ENCODE measurements around the gene PCDHA6. TPM values are rescaled to one million over a fixed set of nuclear protein-coding genes. Genes with fewer than 3 reads are reported as not detected.

The PCDHA6 gene
- total RNA-seq, 1 experiment from 2014 or later, result 2.4 TPM

GRCh38 chr5:140802781-140803271 lies 24.9 kb upstream of the PCDHA6 start (continued):
- TF ChIP-seq, protein P1, sequence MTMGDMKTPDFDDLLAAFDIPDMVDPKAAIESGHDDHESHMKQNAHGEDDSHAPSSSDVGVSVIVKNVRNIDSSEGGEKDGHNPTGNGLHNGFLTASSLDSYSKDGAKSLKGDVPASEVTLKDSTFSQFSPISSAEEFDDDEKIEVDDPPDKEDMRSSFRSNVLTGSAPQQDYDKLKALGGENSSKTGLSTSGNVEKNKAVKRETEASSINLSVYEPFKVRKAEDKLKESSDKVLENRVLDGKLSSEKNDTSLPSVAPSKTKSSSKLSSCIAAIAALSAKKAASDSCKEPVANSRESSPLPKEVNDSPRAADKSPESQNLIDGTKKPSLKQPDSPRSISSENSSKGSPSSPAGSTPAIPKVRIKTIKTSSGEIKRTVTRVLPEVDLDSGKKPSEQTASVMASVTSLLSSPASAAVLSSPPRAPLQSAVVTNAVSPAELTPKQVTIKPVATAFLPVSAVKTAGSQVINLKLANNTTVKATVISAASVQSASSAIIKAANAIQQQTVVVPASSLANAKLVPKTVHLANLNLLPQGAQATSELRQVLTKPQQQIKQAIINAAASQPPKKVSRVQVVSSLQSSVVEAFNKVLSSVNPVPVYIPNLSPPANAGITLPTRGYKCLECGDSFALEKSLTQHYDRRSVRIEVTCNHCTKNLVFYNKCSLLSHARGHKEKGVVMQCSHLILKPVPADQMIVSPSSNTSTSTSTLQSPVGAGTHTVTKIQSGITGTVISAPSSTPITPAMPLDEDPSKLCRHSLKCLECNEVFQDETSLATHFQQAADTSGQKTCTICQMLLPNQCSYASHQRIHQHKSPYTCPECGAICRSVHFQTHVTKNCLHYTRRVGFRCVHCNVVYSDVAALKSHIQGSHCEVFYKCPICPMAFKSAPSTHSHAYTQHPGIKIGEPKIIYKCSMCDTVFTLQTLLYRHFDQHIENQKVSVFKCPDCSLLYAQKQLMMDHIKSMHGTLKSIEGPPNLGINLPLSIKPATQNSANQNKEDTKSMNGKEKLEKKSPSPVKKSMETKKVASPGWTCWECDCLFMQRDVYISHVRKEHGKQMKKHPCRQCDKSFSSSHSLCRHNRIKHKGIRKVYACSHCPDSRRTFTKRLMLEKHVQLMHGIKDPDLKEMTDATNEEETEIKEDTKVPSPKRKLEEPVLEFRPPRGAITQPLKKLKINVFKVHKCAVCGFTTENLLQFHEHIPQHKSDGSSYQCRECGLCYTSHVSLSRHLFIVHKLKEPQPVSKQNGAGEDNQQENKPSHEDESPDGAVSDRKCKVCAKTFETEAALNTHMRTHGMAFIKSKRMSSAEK (CRISPR knock-in tag; IDR thresholded peaks at IDR 0.05; ENCODE audit: borderline replicate concordance), result no peak

GRCh38 chr5:140806834-140807775 lies 20.7 kb upstream of the PCDHA6 start, which contains the start of gene PCDHA4:
PCDHA4 (plus strand) TSS chr5:140807068.
- TF ChIP-seq GTF2I (CRISPR knock-in tag; conservative IDR thresholded peaks at IDR 0.05) (no peak), AFF4 (CRISPR knock-in tag; IDR thresholded peaks at IDR 0.05; ENCODE audit: borderline replicate concordance) (no peak), TEAD1 (CRISPR knock-in tag; IDR thresholded peaks at IDR 0.05) (0 out of 2 replicates have a peak, but pooled peaks have one; percentile 41), MAX (CRISPR knock-in tag; IDR thresholded peaks at IDR 0.05) (peak; percentile 53; the same call in 1 of the 2 replicates), HMGXB4 (CRISPR knock-in tag; IDR thresholded peaks at IDR 0.05) (peak; percentile 86), SOX15 (CRISPR knock-in tag; IDR thresholded peaks at IDR 0.05) (no peak)
- TF ChIP-seq, protein P2, sequence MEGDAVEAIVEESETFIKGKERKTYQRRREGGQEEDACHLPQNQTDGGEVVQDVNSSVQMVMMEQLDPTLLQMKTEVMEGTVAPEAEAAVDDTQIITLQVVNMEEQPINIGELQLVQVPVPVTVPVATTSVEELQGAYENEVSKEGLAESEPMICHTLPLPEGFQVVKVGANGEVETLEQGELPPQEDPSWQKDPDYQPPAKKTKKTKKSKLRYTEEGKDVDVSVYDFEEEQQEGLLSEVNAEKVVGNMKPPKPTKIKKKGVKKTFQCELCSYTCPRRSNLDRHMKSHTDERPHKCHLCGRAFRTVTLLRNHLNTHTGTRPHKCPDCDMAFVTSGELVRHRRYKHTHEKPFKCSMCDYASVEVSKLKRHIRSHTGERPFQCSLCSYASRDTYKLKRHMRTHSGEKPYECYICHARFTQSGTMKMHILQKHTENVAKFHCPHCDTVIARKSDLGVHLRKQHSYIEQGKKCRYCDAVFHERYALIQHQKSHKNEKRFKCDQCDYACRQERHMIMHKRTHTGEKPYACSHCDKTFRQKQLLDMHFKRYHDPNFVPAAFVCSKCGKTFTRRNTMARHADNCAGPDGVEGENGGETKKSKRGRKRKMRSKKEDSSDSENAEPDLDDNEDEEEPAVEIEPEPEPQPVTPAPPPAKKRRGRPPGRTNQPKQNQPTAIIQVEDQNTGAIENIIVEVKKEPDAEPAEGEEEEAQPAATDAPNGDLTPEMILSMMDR (IDR thresholded peaks at IDR 0.05), result peak; percentile 80
- TF ChIP-seq, protein P3, sequence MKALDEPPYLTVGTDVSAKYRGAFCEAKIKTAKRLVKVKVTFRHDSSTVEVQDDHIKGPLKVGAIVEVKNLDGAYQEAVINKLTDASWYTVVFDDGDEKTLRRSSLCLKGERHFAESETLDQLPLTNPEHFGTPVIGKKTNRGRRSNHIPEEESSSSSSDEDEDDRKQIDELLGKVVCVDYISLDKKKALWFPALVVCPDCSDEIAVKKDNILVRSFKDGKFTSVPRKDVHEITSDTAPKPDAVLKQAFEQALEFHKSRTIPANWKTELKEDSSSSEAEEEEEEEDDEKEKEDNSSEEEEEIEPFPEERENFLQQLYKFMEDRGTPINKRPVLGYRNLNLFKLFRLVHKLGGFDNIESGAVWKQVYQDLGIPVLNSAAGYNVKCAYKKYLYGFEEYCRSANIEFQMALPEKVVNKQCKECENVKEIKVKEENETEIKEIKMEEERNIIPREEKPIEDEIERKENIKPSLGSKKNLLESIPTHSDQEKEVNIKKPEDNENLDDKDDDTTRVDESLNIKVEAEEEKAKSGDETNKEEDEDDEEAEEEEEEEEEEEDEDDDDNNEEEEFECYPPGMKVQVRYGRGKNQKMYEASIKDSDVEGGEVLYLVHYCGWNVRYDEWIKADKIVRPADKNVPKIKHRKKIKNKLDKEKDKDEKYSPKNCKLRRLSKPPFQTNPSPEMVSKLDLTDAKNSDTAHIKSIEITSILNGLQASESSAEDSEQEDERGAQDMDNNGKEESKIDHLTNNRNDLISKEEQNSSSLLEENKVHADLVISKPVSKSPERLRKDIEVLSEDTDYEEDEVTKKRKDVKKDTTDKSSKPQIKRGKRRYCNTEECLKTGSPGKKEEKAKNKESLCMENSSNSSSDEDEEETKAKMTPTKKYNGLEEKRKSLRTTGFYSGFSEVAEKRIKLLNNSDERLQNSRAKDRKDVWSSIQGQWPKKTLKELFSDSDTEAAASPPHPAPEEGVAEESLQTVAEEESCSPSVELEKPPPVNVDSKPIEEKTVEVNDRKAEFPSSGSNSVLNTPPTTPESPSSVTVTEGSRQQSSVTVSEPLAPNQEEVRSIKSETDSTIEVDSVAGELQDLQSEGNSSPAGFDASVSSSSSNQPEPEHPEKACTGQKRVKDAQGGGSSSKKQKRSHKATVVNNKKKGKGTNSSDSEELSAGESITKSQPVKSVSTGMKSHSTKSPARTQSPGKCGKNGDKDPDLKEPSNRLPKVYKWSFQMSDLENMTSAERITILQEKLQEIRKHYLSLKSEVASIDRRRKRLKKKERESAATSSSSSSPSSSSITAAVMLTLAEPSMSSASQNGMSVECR (CRISPR knock-in tag; IDR thresholded peaks at IDR 0.05; ENCODE audit: borderline replicate concordance), result no peak
- TF ChIP-seq, protein P4, sequence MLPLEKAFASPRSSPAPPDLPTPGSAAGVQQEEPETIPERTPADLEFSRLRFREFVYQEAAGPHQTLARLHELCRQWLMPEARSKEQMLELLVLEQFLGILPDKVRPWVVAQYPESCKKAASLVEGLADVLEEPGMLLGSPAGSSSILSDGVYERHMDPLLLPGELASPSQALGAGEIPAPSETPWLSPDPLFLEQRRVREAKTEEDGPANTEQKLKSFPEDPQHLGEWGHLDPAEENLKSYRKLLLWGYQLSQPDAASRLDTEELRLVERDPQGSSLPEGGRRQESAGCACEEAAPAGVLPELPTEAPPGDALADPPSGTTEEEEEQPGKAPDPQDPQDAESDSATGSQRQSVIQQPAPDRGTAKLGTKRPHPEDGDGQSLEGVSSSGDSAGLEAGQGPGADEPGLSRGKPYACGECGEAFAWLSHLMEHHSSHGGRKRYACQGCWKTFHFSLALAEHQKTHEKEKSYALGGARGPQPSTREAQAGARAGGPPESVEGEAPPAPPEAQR (CRISPR knock-in tag; IDR thresholded peaks at IDR 0.05), result no peak
- TF ChIP-seq, protein P5, sequence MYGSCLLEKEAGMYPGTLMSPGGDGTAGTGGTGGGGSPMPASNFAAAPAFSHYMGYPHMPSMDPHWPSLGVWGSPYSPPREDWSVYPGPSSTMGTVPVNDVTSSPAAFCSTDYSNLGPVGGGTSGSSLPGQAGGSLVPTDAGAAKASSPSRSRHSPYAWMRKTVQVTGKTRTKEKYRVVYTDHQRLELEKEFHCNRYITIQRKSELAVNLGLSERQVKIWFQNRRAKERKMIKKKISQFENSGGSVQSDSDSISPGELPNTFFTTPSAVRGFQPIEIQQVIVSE (CRISPR knock-in tag; IDR thresholded peaks at IDR 0.05; ENCODE audit: borderline replicate concordance), result no peak
- H3K4me1 Mint-ChIP-seq, result peaks cover 7% of the 10 kb centered on the region
- H3K4me3 Mint-ChIP-seq, result peak within 1 kb of the TSS; percentile 92
- ATAC-seq (peak; percentile 89), DNase-seq (ENCODE audit: low spot score) (peak; percentile 90)
- H3K27me3 Mint-ChIP-seq (ENCODE audit: low read depth), result no peaks in the 10 kb centered on the region
- peaks cover 2% of the 10 kb centered on the region for H3K9me3 Mint-ChIP-seq
- H3K27ac Mint-ChIP-seq, result peak within 1 kb of the TSS; percentile 36; the same call in 1 of the 2 replicates
- H3K36me3 Mint-ChIP-seq, result peaks cover 10% of the 10 kb centered on the region; the same call in 1 of the 2 replicates
- ChIA-PET POLR2A (interaction anchor here (0.6 kb wide), 1 partner anchor 21 kb away, joined by 4 read pairs; no protein-coding TSS in a partner anchor), CTCF (interaction anchor here (0.6 to 5.4 kb wide), 31 partner anchors 11 to 448 kb away, joined by 3 to 61 read pairs (median 4); partner anchors contain the start of genes IK, PCDHA1, PCDHA10 and PCDHA11)
